HG03342 (cell line): ENCODE results near the gene SLC27A1.
"Not testable (repeated sequence)": the region's sequence is repeated elsewhere in the genome, so short reads cannot be mapped to it uniquely, and the experiment has no call there.

Experiments
- ATAC-seq: cut with Tn5 transposase; IDR thresholded peaks from one replicate; pipeline ENCODE4 v1.9.1; 2021; ENCODE audit warnings: mild to moderate bottlenecking, moderate library complexity; ENCODE audit not compliant: unreplicated experiment

The SLC27A1 gene

DNA sequence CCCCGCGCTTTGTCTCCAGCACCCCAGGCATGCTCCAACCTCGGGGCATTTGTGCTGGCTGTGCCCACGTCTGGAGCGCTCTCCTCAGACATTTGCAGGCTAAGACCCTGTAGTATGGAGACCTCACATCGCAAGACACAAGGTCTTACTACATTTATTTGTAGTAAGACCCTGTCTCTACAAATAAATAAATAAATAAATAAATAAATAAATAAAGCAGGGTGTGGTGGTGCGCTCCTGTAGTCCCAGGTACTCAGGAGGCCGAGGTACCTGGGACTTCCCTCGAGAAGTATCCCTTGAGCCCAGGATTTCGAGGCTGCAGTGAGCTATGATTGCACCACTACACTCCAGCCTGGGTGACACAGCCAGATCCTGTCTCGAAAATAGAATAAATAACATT is 14.2 kb upstream of the SLC27A1 start:
- no peak for ATAC-seq

DNA sequence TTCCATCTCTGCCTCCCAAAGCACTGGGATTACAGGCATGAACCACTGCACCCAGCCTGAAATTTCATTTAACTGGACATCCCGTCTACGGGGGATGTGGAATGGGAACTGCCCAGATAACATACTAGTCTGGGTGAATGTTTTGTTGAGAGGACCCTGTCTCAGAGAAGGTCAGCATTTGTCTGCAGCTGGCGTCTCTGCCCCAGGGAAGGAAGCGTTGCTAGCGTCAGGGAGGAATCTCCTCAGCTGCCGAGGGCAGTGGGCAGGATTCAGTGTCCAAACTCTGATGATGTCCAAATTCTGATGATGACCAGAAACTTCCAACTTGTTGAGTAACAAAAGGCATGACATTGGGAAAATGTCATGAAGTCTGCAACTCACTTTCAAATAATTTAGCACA is 12.7 kb upstream of the SLC27A1 start:
- no peak for ATAC-seq

DNA sequence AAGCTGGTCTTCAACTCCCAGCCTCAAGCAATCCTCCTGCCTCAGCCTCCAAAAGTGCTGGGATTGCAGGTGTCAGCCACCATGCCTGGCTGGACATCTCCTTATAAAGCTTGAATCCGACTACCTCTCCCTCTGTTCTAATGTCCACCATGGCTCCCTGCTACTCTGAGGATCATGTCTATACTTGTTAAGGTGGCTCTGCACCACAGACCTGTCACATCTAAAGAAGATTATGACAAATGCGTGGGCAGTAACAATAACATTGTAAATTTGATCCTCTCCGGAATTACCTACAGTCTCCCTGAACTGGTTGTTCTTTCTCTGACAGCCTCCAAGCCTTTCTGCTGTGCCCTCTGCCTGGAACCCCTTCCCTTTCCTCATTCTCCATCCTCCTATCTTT is 11.4 kb upstream of the SLC27A1 start:
- ATAC-seq, result no peak

DNA sequence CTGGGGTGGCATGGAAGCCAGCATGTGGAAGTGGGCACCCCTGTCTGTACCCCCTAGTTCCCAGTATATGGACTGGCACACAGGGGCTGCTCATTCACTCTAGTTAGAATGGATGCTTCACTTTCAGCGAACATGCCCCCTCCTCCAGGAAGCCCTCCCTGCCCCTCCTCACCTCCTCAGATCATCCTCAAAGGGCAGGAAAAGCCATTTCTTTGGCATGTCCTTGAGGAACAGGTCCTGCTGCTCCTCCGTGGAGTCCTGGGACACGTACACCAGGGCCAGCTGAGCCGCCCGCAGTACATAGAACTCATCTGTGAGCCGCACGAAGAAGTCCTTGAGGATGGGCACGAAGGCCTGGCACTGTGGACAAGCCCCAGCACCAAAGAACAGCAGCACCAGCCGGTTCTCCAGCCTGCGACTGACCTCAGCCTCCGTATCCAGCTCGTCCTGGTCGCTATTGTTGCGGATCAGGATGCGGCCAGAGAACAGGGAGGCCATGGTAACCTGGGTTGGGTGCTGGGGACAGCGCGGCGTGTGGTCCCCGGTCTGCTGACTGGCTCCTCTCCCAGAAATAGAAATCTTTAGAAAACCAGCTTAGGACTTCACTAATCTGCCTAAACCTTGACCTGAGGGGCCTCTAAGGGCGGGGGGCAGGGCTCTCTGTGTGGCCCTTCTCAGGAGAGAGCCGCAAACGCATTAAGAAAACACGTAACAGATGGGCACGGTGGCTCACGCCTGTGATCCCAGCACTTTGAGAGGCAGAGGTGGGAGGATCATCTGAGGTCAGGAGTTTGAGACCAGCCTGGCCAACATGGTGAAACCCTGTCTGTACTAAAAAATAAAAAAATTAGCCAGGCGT is 9.7 kb upstream of the SLC27A1 start, which contains the start of gene NXNL1:
TSS of gene NXNL1 (minus strand) at position 555 of the 859 bp plus-strand sequence. CDS start at position 498, 57 bp downstream.
- no peak for ATAC-seq

DNA sequence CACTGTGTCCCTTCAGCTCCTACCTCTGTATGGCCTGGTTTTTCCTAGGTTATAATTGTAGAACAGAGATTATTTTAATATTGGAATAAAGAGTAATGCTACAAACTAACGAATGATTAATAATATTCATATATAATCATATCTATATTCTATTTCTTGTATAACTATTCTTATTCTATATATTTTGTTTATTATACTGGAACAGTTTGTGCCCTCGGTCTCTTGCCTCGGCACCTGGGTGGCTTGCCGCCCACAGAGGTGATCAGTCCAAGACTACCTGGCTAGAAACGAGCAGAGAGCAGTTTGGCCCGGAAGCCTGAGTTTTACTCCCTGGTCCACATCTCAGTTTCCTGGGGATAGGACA is 3.9 kb upstream of the SLC27A1 start:
- ATAC-seq, result no peak

DNA sequence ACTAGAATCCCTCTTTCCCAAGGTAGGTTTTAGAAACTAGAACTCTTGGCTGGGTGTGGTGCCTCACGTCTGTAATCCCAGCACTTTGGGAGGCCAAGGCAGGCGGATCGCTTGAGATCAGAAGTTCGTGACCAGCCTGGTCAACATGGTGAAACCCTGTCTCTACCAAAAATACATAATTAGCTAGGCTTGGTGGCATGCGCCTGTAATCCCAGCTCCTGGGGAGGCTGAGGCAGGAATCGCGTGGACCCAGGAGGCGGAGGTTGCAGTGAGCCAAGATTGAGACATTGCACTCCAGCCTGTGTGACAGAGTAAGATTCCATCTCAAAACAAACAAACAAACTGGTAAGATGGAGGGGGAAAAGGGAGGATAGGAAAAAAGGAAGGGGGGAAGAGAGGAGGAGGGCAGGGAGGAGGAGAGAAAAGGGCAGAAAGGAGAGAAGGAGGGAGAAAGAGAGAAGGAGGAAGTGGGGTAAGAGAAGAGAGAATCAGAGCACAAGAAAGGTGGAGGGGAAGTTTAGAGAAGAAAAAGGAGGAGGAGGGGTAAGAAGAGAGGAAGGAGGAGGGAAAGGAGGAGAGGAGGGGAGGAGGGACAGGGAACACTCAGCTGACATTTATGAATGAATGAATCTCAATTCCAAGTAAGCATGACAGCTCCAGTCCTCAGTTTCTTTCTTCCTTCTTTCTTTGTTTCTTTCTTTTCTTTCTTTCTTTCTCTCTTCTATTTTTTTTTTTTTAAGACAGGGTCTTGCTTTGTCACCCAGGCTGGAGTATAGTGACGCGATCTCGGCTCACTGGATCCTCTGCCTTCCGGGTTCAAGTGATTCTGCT is 2.6 kb upstream of the SLC27A1 start:
- ATAC-seq, result no peak

DNA sequence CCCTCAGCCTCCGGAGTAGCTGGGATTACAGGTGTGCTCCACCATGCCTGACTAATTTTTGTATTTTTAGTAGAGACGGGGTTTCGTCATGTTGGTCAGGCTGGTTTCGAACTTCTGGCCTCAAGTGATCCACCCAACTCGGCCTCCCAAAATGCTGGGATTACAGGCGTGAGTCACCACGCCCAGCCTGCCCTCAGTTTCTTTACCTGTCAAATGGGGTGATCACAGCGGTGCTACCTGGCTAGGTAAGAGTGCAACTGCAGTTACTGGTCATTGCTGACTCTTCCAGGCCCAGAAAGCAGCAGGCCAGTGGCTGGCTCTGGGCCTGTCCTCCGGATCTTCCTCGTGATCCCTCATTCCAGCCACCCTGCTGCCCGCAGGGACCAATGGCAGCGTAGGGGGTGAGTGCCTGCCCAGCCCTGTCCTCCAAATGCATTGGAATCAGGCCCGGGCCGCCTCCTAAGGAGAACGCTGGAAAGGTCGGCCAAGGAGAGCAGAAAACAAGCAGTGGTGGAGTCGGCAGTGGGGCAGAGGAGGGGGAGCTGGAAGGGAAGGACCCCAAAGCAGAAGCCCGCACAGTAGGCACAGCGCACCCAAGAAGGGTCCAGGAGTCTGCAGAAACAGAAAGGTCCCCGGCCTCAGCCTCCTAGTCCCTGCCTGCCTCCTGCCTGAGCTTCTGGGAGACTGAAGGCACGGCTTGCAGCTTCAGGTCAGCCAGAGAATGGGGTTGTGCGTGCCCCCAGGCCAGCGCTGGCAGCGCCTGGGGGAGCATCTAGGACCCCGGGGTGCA is 1.8 kb upstream of the SLC27A1 start:
- no peak for ATAC-seq

DNA sequence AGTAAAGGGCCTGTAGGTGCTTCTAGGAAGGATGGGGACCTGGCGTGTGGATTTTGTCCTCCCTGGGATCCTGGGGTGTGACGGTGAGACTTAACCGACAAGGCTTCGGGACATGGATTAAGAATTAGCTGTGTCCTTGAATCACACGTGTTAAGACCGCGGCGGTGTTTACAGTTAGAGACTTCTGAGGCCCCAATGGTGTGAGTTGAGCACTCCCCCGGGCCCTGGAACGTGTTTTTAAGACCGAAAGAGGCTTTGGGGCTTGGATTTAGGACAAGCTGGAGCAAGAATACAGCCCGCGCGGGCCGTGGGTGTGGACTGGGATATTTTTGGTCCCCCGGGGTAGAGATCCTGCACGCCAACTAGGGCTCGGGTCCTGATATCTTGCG is 1.2 kb upstream of the SLC27A1 start:
- ATAC-seq, result no peak

DNA sequence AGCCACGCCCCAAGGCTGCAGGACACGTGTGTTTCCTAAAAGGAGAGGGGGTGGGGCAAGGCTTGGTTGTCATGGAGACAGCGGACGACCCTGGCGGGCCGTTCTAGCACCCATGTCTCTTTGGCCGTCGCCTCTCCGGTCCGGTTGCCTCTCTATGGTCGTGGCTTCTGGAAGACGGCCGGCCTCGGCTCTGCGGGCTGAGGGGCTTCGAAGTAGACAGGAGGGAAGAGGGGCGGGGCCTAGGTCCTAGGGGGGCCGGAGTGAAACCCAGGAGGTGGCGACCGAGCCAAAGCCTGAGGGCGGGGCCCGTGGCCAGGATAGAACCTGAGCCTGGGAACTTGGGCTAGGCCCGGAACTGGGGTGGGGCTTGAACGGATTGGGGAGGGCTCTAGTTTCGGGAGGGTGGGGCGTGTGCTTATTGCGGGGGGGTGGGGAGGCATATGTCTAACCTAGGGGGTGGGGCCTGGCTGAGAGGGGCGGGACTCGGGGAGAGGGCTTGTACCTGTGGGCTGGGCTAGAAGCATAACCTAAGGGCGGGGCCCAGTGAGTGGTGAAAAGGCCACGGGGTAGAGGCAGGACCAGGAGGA is 750 bp upstream of the SLC27A1 start:
- peak; percentile 56 for ATAC-seq

DNA sequence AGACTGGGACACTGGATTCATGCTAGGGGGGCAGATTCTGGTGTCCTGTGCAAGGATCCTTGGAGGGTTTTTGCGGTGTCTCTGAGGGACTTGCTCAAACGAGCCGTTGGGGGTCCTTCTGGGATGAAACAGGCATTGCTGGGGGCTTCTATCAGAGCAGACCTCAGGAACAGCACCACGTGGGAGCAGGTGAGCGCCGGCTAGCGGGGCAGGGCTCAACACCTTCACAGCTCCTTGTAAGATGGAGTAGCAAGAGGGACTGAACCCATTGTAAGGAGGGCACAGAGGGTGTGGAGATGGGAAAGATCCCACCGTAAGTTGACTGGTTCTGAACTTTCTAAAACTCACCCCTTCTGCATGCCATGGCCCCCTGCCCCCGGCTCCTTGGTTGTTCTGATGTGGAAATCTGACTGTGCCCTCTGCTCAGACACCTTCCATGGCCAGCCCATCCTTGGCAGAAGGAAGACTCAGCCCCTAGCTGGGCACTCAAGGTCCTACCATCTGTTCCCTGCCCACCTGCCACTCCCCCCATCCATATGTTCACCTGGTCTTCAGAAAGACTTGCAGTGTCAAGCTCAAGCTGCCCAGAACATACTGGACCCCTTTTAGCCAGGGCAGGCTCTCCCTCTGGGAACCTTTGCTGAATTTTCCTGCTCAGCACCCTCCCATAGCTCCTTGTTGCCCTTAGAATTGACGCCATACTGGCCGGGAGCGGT is 1.2 kb downstream of the SLC27A1 start:
- no peak for ATAC-seq

DNA sequence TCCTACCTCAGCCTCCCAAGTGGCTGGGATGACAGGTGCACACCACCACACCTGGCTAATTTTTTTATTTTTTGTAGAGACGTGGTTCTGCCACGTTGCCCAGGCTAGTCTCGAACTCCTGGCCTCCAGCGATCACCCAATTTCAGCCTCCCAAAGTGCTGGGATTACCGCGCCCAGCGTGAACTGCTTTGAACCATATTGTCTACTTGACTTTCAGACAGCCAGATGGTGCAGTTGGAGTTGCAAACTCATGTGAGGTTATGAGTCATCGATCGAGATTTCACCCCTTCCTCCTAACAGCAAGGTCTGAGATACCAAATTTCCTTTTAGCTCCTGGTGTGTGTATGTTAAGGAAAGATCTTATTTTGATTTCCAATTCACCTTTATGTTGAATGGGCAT is 2.7 kb downstream of the SLC27A1 start:
- ATAC-seq, result no peak

DNA sequence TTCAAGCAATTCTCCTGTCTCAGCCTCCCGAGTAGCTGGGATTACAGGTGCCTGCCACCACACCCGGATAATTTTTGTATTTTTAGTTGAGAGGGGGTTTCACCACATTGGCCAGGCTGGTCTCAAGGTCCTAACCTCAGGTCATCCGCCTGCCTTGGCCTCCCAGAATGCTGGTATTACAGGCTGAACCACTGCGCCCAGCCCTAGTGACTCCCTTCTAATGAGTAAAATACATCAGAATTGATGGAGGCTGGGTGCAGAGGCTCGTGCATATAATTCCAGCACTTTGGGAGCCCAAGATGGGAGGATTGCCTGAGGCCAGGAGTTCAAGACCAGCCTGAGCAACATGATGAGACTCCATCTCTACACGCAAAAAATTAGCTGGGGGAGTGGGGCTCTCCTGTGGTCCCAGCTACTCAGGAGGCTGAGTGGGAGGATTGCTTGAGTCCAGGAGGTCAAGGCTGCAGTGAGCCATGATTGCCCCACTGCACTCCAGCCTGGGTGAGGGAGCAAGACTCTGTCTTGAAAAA is 4.8 kb downstream of the SLC27A1 start:
- ATAC-seq, result not testable (repeated sequence)

DNA sequence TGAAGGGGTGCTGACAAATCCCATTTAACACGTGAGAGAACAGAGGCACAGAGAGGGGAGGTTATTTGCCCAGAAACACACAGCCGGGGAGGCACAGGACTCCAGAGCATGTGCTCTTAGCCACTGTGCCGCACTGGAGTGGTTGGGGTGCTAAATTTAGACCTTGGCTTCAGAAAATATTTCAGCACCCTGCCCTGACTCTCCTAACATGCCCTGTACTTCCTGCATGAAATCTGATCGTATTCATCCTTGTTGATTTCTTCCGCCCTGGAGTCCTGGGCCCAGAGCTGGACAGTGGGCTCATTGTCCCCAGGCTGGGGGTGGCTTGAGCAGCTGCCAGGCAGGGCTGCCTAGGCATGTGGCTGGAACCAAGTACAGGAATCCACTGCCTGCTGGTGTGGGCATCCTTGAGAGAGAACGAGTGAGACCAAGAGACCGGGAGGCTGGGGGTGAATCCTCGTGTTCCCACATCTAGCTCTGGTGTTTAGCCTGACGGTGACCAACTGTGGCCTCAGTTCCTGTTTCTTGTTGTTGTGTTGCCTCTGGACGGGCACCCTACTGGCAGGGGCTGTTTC is 5.3 kb downstream of the SLC27A1 start:
- ATAC-seq, result no peak

DNA sequence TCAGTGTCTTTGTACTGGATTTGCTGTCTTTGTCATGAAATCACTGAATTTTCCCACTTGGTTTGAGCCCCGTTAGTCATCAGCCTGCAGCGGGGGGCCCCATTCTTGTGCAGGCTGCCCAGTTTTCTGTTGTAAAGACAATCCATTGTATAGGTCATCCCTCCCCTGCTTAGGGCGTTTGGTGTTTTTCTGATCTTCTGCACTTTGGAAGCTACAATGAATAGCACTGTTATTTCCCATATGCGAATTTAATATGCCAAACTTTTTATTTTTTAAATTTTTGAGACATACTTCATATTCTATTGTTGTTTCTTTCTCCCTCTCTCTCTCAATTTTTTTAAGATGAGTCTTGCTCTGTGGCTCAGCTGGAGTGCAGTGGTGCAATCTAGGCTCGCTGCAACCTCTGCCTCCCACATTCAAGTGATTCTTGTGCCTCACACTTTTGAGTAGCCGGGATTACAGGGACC is 9.0 kb downstream of the SLC27A1 start:
- ATAC-seq, result no peak

DNA sequence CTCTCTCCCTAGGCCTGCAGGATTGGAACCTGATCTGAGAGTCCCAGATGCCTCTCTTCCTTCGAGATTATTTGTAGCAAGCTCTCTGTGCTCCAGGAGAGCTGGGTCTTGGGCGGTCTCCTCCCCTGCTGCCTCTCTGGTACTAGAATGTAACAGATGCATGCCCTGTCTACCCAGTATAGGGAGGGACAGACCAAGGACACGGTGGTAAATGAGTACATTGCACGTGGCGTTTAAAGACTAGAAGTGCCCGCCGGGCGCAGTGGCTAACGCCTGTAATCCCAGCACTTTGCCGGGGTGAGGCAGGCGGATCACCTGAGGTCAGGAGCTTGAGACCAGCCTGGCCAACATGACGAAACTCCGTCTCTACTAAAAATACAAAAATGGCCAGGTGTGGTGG is 11.7 kb downstream of the SLC27A1 start:
- no peak for ATAC-seq

DNA sequence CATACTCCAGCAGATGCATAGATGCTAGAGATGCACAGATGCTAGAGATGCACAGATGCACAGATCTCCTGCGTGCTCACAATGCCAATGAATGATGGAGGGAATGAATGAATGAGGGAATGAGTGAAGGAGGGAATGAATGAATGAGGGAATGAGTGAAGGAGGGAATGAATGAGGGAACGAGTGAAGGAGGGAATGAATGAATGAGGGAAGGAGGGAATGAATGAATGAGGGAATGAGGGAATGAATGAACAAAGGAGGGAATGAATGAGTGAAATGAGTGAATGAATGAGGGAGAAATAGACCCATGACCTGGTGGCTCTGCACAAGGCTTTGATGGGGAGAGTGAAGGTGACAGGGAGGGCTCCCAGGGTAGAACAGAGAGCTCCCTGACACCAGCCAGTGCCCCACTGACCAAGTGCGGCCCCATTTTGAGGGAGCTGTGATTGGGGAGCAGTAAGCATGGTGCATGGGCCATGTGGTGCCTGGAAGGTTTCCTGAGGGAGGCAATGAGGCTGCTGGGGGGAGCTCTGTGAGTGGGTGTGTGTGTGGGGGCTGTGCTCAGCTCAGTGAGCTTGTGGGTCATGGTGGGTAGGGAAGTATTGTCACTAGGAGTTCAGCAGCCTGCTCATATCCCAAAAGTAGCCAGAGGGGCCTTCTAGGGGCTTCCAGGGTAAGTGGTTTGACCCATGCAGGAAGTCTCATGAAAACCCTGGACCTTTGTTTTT is 12.7 kb downstream of the SLC27A1 start:
- ATAC-seq, result no peak

DNA sequence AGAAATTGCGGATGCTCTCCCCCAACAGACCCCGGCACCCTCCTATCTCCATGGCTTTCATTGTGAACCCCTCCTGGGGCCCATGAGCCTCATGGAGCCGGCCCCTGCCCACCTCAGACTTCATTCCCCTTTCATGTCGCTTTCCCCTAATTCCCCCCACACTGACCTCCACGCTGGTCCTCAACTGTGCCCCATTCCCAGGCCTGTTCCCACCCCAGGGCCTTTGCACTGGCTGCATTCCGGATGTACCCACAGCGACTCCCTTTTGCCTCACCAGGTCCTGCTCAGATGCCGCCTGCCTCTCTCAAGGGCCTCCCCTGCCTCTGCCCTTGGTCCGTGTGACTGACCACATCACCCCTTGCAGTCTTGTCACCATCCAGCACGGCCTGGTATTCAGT is 13.3 kb downstream of the SLC27A1 start:
- no peak for ATAC-seq

DNA sequence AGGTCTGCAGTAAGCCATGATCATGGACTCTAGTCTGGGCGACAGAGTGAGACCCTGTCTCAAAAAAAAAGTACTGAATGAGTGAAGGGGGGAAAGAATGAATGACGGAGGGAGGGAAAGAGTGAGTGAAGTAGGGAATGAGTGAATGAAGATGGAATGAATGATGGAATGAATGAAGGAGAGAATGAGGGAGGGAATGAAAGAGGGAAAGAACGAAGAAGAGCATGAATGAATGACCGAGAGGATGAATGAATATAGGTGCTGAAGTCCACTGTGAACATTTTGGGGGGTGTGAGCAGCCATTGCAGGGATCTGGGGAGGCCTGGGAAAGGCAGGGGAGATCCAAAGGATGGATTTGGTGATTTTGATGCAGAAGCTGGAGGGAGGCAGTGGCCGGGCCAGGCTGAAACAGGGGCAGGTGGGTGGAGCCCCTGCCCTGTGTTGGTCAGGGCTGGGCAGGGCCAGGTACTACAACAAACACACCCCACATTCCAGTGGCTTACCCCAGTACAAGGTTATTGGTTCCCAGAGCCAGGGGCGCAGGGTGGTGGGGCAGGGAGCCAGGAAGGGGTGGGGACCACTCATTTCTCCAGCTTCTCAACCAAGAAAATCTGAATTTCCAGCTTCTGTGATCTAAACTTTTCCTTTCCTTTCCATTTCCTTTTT is 14.3 kb downstream of the SLC27A1 start:
- no peak for ATAC-seq
